NT2/D1 (cell line): ENCODE data around the gene MYRF.

Experiments used
- DNase-seq: peaks from one replicate; pipeline ENCODE4 v3.0.0-alpha.2; 2011; ENCODE audit warnings: low read depth, low spot score
- H3K27me3 ChIP-seq: 2 replicates; pipeline ENCODE4 v1.6.0; 2011; ENCODE audit warnings: mild to moderate bottlenecking; ENCODE audit not compliant: insufficient read length, insufficient read depth
- H3K36me3 ChIP-seq: 2 replicates; pipeline ENCODE4 v1.6.1; 2011; ENCODE audit warnings: mild to moderate bottlenecking, low read length, mixed read lengths; ENCODE audit not compliant: insufficient read depth, insufficient read length
- H3K4me1 ChIP-seq: 2 replicates; pipeline ENCODE4 v1.5.1; 2011; ENCODE audit not compliant: insufficient read depth, insufficient read length
- H3K4me3 ChIP-seq: 2 replicates; pipeline ENCODE4 v1.5.1; 2011; ENCODE audit warnings: low read depth; ENCODE audit not compliant: insufficient read length
- H3K9ac ChIP-seq: 2 replicates; pipeline ENCODE4 v1.6.0; 2011; ENCODE audit warnings: low read depth; ENCODE audit not compliant: insufficient read length
- H3K9me3 ChIP-seq: 2 replicates; pipeline ENCODE4 v1.5.1; 2011; ENCODE audit warnings: mild to moderate bottlenecking, low read length; ENCODE audit not compliant: insufficient read depth
- SUZ12 ChIP-seq: IDR thresholded peaks from 2 replicates; pipeline ENCODE4 v1.6.1; 2011; ENCODE audit not compliant: insufficient read length, insufficient read depth; ENCODE audit errors: extremely low read depth
- YY1 ChIP-seq: IDR thresholded peaks from 2 replicates; pipeline ENCODE4 v1.6.1; 2011; ENCODE audit not compliant: insufficient read length, insufficient read depth
- ZNF274 ChIP-seq: IDR thresholded peaks from 2 replicates; pipeline ENCODE4 v1.6.1; 2011; ENCODE audit warnings: mild to moderate bottlenecking, low read depth, low read length

The MYRF gene

DNA sequence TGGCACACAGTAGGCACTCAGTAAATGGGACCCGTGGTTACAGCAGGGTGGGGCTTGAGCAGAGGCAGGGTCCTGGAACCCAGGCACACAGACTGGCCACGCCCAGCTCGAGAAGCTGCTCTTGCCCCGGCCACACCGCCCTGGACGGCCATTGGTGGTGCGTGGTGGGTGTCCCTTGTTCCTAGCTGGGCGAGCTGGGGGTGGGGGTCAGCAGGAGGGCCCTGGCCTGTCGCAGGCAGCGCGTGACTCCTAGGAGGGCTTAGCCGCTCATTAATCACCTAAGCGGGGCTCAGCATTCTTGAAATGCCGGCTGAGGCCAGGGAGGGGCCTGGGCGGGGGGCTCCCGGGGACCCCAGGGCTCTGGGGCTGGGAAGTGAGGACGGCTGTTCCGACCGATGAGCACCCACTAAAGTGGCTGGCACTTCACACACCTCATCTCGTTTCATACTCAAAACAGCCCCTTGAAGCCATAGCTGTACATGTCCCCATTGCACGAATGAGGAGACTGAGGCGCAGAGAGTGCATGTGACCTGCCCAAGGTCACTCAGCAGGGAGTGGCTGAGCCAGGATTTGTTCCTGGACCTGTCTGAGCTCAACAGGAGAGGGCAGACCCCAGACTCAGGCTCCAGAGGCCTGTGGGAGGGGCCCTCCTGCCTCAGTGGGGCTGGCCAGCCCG lies 11.6 kb downstream of the MYRF start:
- Histone ChIP-seq H3K36me3 (peaks cover 19% of the 10 kb centered on the region), H3K4me3 (no peak overlapping the region), H3K27me3 (no peaks in the 10 kb centered on the region), H3K9ac (no peak overlapping the region), H3K4me1 (peaks cover 67% of the 10 kb centered on the region), H3K9me3 (no peaks in the 10 kb centered on the region)
- TF ChIP-seq ZNF274: no peak
- TF ChIP-seq YY1: no peak
- TF ChIP-seq SUZ12: no peak
- DNase-seq: no peak

DNA sequence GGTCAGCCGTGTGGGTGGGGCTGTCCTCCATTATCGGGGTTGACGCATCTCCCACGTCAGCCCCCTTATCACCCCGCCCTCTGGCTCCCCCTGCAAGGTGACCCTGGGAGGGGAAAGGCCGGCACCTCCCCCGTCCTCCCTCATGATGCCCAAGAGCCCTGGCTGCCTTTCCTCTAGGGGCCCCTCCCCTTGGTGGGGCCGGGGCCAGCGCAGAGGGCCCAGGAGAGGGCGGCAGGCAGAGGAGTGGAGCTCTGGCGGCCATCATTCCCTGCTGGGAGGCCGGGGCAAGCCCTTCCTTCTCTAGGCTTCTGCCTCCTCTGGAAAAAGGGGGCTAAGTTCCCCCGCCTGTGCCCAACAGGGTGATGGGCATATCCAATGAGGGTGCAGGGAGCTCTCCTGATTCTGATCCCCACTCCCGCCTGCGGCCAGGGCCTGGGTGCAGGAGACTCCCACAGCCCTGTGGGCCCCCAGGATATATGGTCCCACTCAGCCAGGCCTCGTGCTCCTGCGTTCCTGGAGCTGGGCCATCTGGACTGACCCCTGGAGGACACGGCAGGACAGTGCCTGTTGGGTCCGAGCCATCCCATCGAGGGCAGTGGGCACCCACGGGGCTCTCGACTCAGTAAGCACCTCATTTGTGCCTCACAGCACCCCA lies 12.3 kb downstream of the MYRF start:
- TF ChIP-seq YY1 (peak; percentile 19), ZNF274 (no peak), SUZ12 (no peak)
- Histone ChIP-seq H3K4me3 (no peak overlapping the region), H3K4me1 (peaks cover 71% of the 10 kb centered on the region), H3K9me3 (no peaks in the 10 kb centered on the region), H3K36me3 (peaks cover 18% of the 10 kb centered on the region), H3K27me3 (no peaks in the 10 kb centered on the region), H3K9ac (peak overlapping the region; percentile 61)
- DNase-seq: no peak

DNA sequence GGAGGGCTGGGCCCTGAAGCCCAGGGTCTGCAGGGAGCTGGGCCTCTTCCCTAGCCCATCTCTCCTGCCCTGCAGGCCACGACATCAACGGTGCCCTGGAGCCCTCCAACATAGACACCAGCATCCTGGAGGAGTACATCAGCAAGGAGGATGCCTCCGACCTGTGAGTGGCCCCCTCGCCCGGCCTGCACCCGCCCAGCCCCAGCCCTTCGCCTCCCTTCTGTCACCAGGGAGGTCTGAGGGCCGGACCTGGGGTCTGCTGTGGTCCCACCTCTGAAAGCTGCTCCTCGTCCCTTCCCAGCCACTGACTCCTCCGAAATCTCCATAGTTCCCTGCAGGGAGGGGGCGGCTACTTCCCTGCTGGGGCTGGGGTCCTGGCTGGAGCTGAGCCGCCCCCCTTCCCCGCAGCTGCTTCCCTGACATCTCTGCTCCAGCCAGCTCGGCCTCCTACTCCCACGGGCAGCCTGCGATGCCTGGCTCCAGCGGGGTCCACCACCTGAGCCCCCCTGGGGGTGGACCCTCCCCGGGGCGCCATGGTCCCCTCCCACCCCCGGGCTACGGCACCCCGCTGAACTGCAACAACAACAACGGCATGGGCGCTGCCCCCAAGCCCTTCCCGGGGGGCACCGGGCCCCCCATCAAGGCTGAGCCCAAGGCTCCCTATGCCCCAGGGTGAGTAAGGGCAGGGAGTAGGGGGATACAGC lies 13.3 kb downstream of the MYRF start:
- no peaks in the 10 kb centered on the region for H3K27me3 ChIP-seq
- no peak for DNase-seq
- peaks cover 21% of the 10 kb centered on the region for H3K36me3 ChIP-seq
- H3K4me1 ChIP-seq: peaks cover 68% of the 10 kb centered on the region
- H3K4me3 ChIP-seq: no peak overlapping the region
- H3K9ac ChIP-seq: peak overlapping the region; percentile 61
- H3K9me3 ChIP-seq: no peaks in the 10 kb centered on the region
- TF ChIP-seq SUZ12 (no peak), YY1 (no peak), ZNF274 (no peak)

DNA sequence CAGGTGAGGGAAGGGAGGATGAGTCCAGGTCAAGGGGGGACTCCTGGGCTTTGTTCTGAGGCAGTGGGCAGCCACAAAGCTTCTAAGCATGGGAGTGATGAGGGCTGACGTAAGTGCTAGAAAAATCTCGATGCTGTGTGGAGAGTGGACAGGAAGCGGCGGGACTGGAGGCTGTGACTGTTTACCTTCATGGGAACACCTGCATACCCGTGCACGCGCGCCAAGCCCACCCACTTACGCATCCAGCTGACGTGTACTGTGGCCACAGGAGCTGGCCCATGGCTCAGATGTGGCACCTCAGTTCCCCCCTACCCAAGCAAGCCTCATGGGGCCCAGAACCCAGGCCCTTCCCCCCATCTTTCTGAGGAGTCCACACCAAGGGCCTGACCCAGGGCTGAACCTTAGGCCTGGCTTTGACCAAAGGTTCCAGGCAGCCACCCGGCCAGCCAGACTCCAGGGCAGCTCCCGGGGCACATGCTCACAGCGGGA lies 14.0 kb downstream of the MYRF start:
- peaks cover 24% of the 10 kb centered on the region for H3K36me3 ChIP-seq
- peaks cover 67% of the 10 kb centered on the region for H3K4me1 ChIP-seq
- H3K9ac ChIP-seq: peak overlapping the region; percentile 6
- no peak for TF ChIP-seq YY1
- no peak for TF ChIP-seq ZNF274
- TF ChIP-seq SUZ12: no peak
- H3K9me3 ChIP-seq: no peaks in the 10 kb centered on the region
- H3K27me3 ChIP-seq: no peaks in the 10 kb centered on the region
- H3K4me3 ChIP-seq: no peak overlapping the region
- DNase-seq: no peak

DNA sequence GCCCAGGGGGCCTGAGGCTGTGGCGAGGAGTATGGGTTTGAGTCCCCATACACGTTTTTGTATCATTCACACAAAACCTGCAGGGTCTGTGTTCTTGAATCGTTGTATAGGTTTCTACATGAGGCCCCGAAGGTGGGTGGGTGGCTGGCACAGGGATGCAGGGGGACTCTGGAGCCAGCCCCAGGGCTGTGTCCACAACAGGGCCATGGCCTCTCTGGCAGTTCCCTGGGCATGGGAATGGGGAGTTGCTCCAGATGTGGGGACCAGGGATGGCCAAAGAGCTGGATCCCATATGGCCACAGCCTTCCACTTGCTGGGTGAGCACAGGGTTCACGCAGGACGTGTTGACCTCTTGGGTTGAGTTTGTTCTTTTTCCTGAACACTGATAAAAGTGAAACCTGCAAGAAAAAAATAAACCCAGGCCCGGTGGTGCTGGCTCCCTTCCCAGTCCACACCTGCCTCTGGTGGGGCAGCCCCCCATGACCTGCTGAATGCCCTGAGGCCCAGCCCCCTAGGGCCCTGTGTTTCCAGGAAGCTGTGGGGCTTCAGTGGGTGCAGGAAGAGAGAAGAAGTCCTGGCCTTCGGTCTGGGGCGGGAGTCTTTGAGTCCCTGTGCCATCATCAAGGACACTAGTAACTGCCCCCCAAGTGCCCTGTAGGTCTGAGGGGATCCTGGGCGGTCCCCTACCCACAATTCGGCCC lies 16.1 kb downstream of the MYRF start:
- no peak for DNase-seq
- H3K4me1 ChIP-seq: peaks cover 65% of the 10 kb centered on the region
- no peak overlapping the region for H3K9ac ChIP-seq
- TF ChIP-seq ZNF274: no peak
- no peak for TF ChIP-seq SUZ12
- TF ChIP-seq YY1: no peak
- no peaks in the 10 kb centered on the region for H3K9me3 ChIP-seq
- no peaks in the 10 kb centered on the region for H3K27me3 ChIP-seq
- H3K36me3 ChIP-seq: peaks cover 38% of the 10 kb centered on the region
- H3K4me3 ChIP-seq: no peak overlapping the region

DNA sequence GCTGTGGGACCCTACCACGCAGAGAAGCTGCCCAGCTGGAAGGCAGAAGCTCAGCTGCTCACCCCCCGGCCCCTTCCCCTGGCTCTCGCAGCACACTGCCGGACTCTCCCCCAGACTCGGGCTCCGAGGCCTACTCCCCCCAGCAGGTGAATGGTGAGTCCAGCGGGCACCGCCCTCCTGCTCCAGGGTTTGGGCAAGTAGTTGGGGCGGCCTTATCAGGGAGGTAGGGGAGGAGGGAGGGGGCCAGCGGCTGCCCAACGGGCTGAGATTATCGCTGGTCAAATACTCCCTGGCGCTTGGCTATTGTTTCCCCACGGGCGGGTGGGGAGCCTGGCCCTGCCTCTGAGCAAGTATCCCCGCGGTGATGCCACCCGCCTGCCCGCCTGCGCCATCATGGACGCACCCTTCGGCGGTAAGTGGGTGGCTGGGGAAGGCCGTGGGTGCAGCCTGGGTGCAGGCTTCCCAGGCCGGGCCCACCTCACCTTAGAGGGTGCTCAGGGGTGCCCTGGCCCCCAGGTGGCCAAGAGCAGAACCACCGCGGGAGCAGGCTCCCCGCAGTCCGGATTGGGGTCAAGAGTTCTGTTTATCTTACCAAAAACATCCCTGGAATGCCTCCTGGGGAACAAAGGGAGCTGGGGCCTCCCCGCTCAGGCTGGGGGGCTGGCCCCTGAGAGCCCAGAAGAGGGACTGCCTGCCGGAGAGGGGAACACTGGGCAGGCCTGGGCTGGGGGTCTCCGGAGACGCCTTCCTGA lies 16.9 kb downstream of the MYRF start:
- Histone ChIP-seq H3K9me3 (no peaks in the 10 kb centered on the region), H3K27me3 (no peaks in the 10 kb centered on the region), H3K36me3 (peaks cover 44% of the 10 kb centered on the region), H3K4me3 (no peak overlapping the region), H3K4me1 (peaks cover 65% of the 10 kb centered on the region), H3K9ac (peak overlapping the region; percentile 42)
- TF ChIP-seq ZNF274 (no peak), YY1 (no peak), SUZ12 (no peak)
- no peak for DNase-seq
